GM19043 (cell line): ENCODE measurements around the gene NAP1L4.
"Not testable (repeated sequence)": the region's sequence is repeated elsewhere in the genome, so short reads cannot be mapped to it uniquely, and the experiment has no call there.

Experiments
- ATAC-seq: cut with Tn5 transposase; IDR thresholded peaks from one replicate; pipeline ENCODE4 v1.9.1; 2021; ENCODE audit warnings: low read depth; ENCODE audit not compliant: unreplicated experiment

Gene NAP1L4

DNA sequence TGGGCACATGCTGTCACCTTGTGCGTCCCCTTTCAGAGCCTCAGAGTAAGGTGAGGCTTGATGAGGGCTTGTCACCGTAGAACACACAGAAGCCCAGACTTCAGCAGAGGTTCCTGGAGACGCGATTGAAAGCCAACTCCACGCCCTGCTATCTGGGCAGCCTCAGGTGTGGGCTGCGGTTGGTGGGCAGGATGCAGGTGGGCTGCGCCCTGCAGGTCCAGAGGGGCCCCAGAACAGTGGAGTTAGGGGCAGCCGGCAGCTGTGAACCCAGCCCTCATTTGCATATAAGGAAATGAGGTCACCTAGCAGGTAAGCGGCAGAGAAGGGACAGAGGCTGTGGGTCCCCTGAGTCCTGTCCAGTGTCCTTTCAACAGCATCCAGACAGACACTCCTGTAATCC is 78.4 kb downstream of the NAP1L4 start:
- ATAC-seq: no peak

GRCh38 chr11:2913019-2913431 is 79.1 kb downstream of the NAP1L4 start:
- no peak for ATAC-seq

DNA sequence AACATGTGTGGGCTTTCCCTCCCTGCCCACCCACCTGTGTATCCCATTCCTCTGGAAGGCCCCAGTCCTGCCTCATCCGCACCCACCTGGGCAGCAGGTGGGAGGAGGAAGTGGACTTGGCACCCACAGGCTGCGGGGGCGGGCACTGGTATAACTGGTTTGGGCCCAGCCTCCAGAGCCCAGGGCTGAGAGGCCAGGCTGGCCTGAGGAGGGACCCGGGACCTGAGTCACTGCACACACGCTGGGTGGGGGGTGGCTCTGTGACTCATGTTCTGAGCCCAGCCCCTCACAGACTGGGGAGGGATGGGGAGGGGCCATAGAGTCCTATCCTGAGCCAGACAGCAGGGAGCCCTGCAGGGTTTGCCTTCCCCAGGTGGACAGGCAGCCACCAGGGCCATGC is 79.6 kb downstream of the NAP1L4 start:
- ATAC-seq: no peak

- ATAC-seq: no peak
Measured at GRCh38 chr11:2911785-2912391, 80.2 kb downstream of the NAP1L4 start.

DNA sequence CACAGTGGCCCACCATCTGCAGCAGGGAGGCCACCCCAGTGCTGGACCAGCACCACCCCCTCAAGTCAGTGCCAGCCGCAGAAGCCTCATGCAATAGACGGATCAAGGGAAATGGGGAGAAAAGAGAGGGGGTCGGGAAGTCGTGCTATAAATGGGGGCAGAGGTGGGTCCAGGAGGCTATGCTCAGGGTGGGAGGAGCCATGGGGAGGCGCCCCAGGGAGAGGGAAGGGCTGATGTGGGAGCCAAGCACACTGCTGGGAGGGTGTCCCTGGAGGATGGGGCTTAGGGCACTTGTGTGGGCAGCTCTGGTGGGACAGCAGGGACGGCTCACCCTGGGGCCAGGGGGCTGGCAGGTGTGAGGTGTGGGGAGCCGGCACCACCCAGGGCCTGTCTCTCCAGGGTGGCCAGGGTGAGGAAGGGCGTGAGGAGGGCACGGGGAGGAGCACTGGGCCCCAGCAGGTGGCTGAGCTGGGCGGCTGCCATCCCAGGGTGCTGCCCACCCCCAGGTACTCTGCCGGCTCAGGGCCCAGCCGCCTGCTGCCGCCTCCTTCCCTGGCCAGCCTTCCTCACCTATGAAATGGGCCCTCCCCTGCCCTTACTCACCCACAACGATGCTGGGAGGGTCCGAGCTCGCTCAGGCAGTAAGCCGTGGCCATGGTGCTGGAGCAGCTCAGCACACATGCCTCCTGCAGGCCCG is 80.9 kb downstream of the NAP1L4 start:
- ATAC-seq: no peak

- ATAC-seq: no peak
Measured at GRCh38 chr11:2910401-2910955, 81.7 kb downstream of the NAP1L4 start.

GRCh38 chr11:2909133-2909902 is 82.8 kb downstream of the NAP1L4 start:
- ATAC-seq: no peak

DNA sequence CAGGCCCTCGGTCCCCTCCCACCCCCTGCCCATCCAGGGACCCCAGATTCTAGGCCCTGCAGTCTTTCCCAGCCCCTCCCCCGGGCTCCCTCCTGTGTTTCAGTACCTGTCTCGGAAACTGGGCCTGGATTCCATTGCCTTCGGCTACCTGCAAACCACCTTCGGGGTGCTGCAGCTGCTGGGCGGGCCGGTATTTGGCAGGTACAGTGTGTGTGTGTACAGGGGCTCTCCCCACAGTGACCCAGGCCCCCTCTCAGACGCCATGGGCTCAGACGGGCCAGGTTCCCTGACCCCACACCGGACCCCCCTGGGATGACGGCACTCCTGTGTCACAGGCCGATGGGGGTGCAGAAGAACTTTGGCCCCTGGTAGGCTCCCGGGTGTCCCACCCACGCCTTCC is 84.0 kb downstream of the NAP1L4 start:
- ATAC-seq: no peak

DNA sequence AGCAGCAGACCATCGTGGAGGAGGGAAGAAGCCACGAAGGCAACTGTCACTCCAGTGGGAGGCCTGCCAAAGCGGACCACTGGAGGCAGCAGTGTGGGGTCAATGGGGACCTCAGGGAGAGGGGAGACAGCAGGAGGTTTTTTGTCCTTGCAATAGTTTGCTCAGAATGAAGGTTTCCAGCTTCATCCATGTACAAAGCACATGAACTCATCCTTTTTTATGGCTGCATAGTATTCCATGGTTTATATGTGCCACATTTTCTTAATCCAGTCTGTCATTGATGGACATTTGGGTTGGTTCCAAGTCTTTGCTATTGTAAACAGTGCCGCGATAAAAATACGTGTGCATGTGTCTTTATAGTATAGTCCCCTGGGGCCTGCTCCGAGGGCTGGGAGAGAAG is 86.8 kb downstream of the NAP1L4 start:
- not testable (repeated sequence) for ATAC-seq

DNA sequence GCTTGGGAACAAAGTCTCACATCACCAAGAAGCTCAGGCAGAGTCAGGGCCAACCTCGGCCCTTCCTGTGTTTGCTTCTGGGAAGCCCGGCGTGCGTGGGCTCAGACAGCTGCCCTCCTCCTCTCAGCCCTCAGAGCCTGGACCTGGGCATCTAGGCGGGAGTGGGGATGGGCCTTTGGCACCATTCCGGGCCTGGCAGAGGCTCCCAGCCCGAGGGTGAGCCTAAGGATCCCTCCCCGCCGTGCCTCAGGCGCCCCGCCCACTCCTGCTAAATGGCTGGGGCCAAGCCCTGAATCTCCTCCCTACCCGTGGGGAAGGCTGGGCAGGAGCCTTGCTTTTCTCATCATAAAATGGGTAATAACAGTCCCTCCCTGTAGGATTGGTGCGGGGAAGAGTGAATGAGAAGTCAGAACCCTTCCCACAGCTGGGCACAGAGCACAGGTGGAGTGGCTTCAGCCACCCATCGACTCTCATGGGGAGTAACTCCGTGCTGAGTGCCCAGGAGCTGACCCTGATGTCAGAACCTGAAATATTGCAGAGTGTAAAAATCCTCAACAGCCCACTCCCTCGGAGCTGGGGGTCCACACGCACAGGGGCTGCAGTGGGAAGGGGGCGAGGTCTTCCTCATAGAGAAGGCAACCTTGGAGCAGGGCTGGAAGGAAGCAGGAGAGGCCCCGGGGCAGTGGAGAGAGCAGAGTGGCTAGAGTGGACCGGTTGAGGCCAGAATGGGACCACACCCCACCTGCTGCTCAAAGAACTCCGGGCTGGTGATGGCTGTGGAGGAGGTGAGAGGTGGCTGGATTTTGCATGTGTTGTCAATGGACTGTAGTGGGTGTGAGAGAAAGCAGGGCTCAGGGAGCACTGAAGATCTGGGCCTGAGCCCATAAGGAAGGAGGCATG is 87.7 kb downstream of the NAP1L4 start:
- ATAC-seq: no peak

- no peak for ATAC-seq
Measured at GRCh38 chr11:2903672-2904011, 88.5 kb downstream of the NAP1L4 start.

DNA sequence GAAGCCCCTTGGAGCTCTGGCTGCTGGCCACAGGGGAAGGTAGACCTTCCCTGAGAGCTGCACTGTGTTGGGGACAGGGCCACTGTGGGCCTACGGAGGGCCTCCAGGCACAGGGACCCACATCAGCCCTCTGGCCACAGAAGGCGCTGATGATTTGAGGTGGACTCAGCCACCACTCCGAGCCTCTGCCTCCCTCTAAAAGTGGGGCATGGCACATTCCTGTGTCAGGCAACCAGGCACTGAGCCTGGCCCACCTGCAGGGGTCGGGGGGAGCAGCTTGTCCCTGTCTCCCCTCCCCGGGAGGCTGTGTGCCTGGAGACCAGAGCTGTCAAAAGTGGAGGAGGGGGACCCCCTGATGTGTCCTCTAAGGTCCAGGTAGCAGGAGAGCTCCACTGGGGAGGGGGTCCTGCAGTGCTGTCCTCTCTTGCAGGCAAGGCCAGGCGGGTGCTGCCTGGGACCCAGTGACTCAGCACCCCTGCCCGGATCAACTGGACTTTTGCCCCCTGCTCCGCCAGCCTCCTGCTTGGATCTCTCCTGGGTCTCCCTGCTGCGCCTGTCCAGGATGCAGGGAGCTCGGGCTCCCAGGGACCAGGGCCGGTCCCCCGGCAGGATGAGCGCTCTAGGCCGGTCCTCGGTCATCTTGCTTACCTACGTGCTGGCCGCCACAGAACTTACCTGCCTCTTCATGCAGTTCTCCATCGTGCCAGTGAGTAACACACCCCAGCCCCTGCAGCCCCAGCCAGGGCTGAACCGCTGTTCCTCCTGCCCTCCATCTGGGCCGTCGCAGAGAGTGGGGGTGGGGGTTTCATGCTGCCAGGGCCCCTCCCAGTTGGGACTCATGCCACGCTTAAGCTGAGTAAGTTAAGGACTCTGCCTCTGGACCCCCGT is 89.1 kb downstream of the NAP1L4 start:
- peak; percentile 5 for ATAC-seq

DNA sequence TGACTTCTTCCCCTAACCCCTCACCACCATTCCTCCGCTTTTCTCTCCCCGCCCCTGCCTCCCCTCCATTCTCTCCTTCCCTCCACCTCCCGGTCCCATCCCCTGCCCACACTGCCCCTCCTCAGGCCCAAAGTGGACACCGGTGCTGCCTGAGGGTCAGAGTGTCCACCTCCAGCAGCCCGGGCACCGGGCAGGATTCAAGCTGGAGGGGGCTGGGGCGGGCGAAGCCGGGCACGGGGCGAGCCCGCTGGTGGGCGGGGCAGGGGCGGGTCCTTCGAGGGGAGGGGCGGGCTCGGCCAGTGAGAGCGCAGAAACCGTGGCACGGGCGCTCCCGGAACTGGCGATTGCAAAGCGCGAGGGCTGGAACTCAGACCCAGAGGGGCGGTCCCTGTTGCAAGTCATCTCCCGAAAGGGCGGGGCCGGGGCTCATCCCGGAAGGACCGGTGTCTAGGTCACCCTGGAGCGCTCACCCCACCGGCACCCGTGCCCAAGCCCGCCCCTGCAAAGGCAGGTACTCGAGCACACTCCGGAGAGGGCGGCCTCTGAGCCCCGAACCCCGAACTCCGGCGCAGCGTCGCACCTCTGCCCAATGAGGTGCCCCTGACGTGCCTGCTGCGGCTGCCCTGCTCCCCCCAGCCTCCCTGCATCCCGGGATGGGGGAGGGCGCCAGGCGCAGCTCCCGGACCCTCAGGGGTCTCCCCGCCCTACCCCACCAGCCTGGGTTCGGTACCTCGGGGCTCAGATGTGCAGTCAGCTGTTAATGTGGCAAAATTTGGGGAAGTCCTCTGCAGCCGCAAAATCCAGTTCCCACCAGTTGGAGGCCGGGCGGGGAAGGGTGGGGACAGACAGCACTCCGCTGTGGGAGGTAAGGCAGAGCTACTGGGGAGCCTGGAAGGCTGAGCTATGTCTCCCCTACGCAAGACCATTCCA is 90.0 kb downstream of the NAP1L4 start:
- ATAC-seq: peak; percentile 95

GRCh38 chr11:2901196-2901796 is 90.8 kb downstream of the NAP1L4 start:
- no peak for ATAC-seq

DNA sequence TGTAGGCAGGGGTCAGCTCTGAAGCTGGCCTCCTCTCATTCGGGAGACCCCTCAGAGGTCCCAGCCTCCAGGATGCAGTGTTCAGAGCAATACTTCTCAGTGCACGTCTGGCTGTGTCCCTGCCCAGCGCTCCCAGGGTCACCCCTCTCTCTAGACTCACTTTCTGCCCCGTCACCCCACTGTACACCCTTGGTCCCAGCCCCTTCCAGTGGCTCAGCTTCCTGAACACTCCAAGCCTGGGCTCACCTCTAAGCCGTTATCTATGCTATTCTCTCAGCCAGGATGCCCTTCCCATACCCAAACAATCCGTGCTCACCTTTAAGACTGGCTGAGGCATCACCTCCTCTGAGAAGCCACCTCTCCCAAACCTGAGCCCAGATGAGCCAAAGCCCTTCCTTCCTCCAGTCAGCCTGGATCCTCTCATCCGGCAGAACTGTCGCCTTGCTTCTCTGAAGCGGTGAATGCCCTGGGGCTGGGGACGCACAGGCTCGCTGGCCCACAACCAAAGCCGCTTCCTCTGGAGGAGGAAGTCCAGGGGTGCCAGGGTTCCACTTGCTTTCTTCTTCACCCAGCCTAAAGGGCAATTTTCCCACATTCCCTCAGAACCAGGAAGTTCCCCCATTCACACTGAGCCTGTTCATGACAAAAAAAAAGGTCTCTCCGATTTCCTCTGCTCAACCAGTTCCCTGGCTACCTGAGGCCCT is 92.9 kb downstream of the NAP1L4 start:
- no peak for ATAC-seq

DNA sequence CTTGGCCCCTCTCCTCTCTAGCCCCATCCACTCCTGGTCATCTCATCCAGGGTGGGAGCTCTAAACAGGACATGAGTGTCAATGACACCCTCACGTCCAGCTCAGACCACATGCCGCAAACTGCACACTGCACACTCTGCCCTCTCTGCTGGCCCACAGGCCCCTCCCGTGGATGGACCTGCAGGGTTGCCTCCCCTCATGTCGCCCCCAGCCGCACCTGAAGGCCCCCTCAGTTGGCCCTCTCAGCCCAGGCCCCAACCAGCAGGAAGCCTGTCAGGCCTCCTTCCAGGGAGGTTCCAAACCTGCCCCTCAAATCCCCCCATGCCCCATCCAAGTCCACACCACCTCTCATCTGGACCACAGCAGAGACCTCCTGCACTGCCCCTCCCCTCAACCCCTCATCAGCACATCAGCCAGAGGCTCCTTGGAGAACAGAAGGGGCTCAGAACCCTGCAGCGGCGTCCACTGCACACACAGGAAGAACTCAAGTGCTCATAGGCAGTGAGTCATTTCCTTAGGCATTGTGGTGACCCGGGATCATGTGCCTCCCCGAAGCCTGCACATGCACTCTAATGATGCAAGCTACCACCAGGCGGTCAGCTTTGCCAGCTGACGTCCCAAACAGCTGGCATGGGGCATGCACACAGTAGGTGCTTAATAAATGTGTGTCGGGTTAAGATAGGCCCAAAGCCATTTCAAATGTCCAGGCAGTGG is 93.6 kb downstream of the NAP1L4 start:
- ATAC-seq: no peak

DNA sequence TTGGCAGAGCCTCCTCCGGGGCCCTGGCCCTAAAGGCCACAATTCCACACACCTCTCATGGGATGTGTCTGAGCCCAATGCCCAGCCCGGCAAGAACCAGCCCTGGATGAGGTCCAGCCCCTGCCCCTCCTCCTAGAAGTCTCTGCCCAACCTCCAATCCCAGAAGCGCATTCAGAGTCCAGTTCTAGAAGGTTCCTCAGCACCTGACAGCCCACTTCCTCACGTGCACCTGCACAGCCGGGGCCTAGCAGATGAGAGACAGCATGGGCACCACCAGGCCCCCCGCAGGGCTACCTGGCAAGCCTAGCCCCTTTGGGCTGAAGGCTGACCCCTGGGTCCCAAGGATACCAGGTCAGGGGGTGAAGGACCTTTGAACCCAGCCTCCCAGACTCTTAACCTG is 95.1 kb downstream of the NAP1L4 start:
- no peak for ATAC-seq
